ENCODE data around the gene FH. TPM values are rescaled to one million over a fixed set of nuclear protein-coding genes. Genes with fewer than 3 reads are reported as not detected.

The FH gene
- total RNA-seq, 1 experiment from 2014 or later, result 108 TPM

GRCh38 chr1:241456743-241457142, 62.8 kb downstream of the FH start:
- no peak for DNase-seq
- no peak for TF ChIP-seq CTCF (IDR thresholded peaks at IDR 0.05; ENCODE audit: insufficient read depth in 1 of 2, low read depth in 1 of 2, low read length in 1 of 2, severe bottlenecking in 1 of 2, unreplicated experiment in 1 of 2)
- no peaks in the 10 kb centered on the region for H3K27me3 ChIP-seq (replicated peaks; ENCODE audit: control insufficient read depth, insufficient read depth, low read length)
- H3K36me3 ChIP-seq (ENCODE audit: control insufficient read depth, insufficient read depth, low read length), result no peaks in the 10 kb centered on the region
- no peak overlapping the region for H3K4me3 ChIP-seq (ENCODE audit: low read depth, low read length)
- Mint-ChIP-seq H3K9me3 (ENCODE audit: unreplicated experiment) (no peaks in the 10 kb centered on the region), H3K27ac (ENCODE audit: unreplicated experiment) (no peak overlapping the region), H3K4me1 (ENCODE audit: low read depth, unreplicated experiment) (no peaks in the 10 kb centered on the region), H3K27me3 (ENCODE audit: insufficient read depth, unreplicated experiment) (no peaks in the 10 kb centered on the region), H3K36me3 (ENCODE audit: insufficient read depth, unreplicated experiment) (no peaks in the 10 kb centered on the region), H3K4me3 (ENCODE audit: unreplicated experiment) (no peak overlapping the region)
- no peaks in the 10 kb centered on the region for H3K4me1 ChIP-seq
- ChIA-PET POLR2A (no interaction called here), CTCF (no interaction called here)
- intact Hi-C loops (cut with micrococcal nuclease; ENCODE audit: unreplicated experiment), result no loop called here
- BruUV-seq (replicated peaks), result no TSS peak
- H3K9me3 ChIP-seq, result no peaks in the 10 kb centered on the region

- no peak for DNase-seq
- H3K27me3 ChIP-seq (replicated peaks; ENCODE audit: control insufficient read depth, insufficient read depth, low read length), result no peaks in the 10 kb centered on the region
- ChIA-PET CTCF (no interaction called here), POLR2A (no interaction called here)
- no peak for TF ChIP-seq CTCF (IDR thresholded peaks at IDR 0.05; ENCODE audit: insufficient read depth in 1 of 2, low read depth in 1 of 2, low read length in 1 of 2, severe bottlenecking in 1 of 2, unreplicated experiment in 1 of 2)
- H3K27ac Mint-ChIP-seq (ENCODE audit: unreplicated experiment), result no peak overlapping the region
- H3K4me1 ChIP-seq, result no peaks in the 10 kb centered on the region
- no peaks in the 10 kb centered on the region for H3K4me1 Mint-ChIP-seq (ENCODE audit: low read depth, unreplicated experiment)
- H3K27me3 Mint-ChIP-seq (ENCODE audit: insufficient read depth, unreplicated experiment), result peaks cover 3% of the 10 kb centered on the region
- intact Hi-C loops (cut with micrococcal nuclease; ENCODE audit: unreplicated experiment), result no loop called here
- BruUV-seq (replicated peaks), result no TSS peak
- no peaks in the 10 kb centered on the region for H3K36me3 ChIP-seq (ENCODE audit: control insufficient read depth, insufficient read depth, low read length)
- H3K4me3 Mint-ChIP-seq (ENCODE audit: unreplicated experiment), result no peak overlapping the region
- H3K9me3 ChIP-seq, result no peaks in the 10 kb centered on the region
- H3K36me3 Mint-ChIP-seq (ENCODE audit: insufficient read depth, unreplicated experiment), result no peaks in the 10 kb centered on the region
- H3K4me3 ChIP-seq (ENCODE audit: low read depth, low read length), result no peak overlapping the region
- no peaks in the 10 kb centered on the region for H3K9me3 Mint-ChIP-seq (ENCODE audit: unreplicated experiment)
These were observed 65.8 kb downstream of the FH start for GRCh38 chr1:241453732-241454131.

- Histone ChIP-seq H3K27me3 (replicated peaks; ENCODE audit: control insufficient read depth, insufficient read depth, low read length) (no peaks in the 10 kb centered on the region), H3K9me3 (no peaks in the 10 kb centered on the region), H3K36me3 (ENCODE audit: control insufficient read depth, insufficient read depth, low read length) (no peaks in the 10 kb centered on the region), H3K4me1 (no peaks in the 10 kb centered on the region), H3K4me3 (ENCODE audit: low read depth, low read length) (no peak overlapping the region)
- CTCF ChIA-PET, result no interaction called here
- no peak for DNase-seq
- intact Hi-C loops (cut with micrococcal nuclease; ENCODE audit: unreplicated experiment), result no loop called here
- no peaks in the 10 kb centered on the region for H3K9me3 Mint-ChIP-seq (ENCODE audit: unreplicated experiment)
- H3K36me3 Mint-ChIP-seq (ENCODE audit: insufficient read depth, unreplicated experiment), result no peaks in the 10 kb centered on the region
- BruUV-seq (replicated peaks), result no TSS peak
- POLR2A ChIA-PET, result no interaction called here
- H3K27me3 Mint-ChIP-seq (ENCODE audit: insufficient read depth, unreplicated experiment), result peaks cover 3% of the 10 kb centered on the region
- no peak for TF ChIP-seq CTCF (IDR thresholded peaks at IDR 0.05; ENCODE audit: insufficient read depth in 1 of 2, low read depth in 1 of 2, low read length in 1 of 2, severe bottlenecking in 1 of 2, unreplicated experiment in 1 of 2)
- H3K4me1 Mint-ChIP-seq (ENCODE audit: low read depth, unreplicated experiment), result no peaks in the 10 kb centered on the region
- no peak overlapping the region for H3K27ac Mint-ChIP-seq (ENCODE audit: unreplicated experiment)
- H3K4me3 Mint-ChIP-seq (ENCODE audit: unreplicated experiment), result no peak overlapping the region
These were observed 67.6 kb downstream of the FH start for GRCh38 chr1:241451956-241452355.

Other genes starting within 250 kb of the FH start
- not detected in 2 replicates for gene RGS7, start 162.6 kb downstream of the FH start, total RNA-seq (2022)
- not detected in 2 replicates for gene KMO, start 12.6 kb upstream of the FH start, total RNA-seq (2022)
- 27.0 and 29.2 TPM in 2 replicates for gene CHML, start 120.6 kb upstream of the FH start, total RNA-seq (2022)
- 6.9 and 7.8 TPM in 2 replicates for gene OPN3, start 120.6 kb upstream of the FH start, total RNA-seq (2022)
- gene WDR64, start 132.5 kb upstream of the FH start, total RNA-seq (2022), result not detected in 2 replicates

Measured in Caco-2 (cell line).